ENCODE data around the gene DNAH1. TPM values are rescaled to one million over a fixed set of nuclear protein-coding genes. Genes with fewer than 3 reads are reported as not detected.

Gene DNAH1
- total and polyA plus RNA-seq, 2 experiments from 2014 or later, result 0.81 to 3.6 TPM

- no peaks in the 10 kb centered on the region for H3K27me3 ChIP-seq
- no peaks in the 10 kb centered on the region for H3K9me3 ChIP-seq (ENCODE audit: low read depth)
- H3K36me3 ChIP-seq, result peaks cover 36% of the 10 kb centered on the region
- no peak for DNase-seq (ENCODE audit: low read depth in 1 of 2, low spot score in 1 of 2)
- H3K27ac ChIP-seq, result peak overlapping the region; percentile 54
- H3K4me3 ChIP-seq, result no peak overlapping the region
- H3K4me1 ChIP-seq (ENCODE audit: low read depth), result no peaks in the 10 kb centered on the region
- TF ChIP-seq, protein P1, sequence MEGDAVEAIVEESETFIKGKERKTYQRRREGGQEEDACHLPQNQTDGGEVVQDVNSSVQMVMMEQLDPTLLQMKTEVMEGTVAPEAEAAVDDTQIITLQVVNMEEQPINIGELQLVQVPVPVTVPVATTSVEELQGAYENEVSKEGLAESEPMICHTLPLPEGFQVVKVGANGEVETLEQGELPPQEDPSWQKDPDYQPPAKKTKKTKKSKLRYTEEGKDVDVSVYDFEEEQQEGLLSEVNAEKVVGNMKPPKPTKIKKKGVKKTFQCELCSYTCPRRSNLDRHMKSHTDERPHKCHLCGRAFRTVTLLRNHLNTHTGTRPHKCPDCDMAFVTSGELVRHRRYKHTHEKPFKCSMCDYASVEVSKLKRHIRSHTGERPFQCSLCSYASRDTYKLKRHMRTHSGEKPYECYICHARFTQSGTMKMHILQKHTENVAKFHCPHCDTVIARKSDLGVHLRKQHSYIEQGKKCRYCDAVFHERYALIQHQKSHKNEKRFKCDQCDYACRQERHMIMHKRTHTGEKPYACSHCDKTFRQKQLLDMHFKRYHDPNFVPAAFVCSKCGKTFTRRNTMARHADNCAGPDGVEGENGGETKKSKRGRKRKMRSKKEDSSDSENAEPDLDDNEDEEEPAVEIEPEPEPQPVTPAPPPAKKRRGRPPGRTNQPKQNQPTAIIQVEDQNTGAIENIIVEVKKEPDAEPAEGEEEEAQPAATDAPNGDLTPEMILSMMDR (IDR thresholded peaks at IDR 0.05; ENCODE audit: low read depth, low read length), result no peak
Measured at GRCh38 chr3:52401021-52401420, 84.9 kb downstream of the DNAH1 start.

- Histone ChIP-seq H3K27ac (no peak overlapping the region), H3K36me3 (peaks cover 41% of the 10 kb centered on the region), H3K27me3 (no peaks in the 10 kb centered on the region), H3K9me3 (ENCODE audit: low read depth) (no peaks in the 10 kb centered on the region), H3K4me1 (ENCODE audit: low read depth) (no peaks in the 10 kb centered on the region), H3K4me3 (no peak overlapping the region)
- DNase-seq (ENCODE audit: low read depth in 1 of 2, low spot score in 1 of 2), result no peak
- TF ChIP-seq, protein P1 (IDR thresholded peaks at IDR 0.05; ENCODE audit: low read depth, low read length), result no peak
Measured at GRCh38 chr3:52401551-52401950, 85.4 kb downstream of the DNAH1 start.

DNA sequence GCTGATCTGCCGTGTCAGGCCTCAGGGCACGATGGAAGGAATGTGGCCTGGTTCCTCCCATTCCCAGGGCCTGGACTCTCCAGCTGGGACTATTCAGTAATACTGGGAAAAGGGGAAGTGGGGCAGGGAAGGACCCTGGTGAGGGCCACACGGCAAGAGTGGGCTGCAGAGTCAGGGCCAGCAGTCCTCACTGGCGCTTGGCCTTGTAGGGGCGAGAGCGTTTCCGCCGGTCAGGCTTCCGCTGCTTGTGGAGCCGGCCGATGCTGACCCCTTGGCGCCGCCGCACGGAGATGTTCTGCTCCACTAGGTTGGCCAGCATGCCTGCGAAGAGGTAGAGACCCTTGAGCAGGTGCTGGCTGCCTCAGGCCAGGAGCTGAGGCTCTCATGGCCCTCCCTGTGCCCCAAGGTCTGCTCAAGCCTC lies 86.0 kb downstream of the DNAH1 start:
- Histone ChIP-seq H3K27ac (no peak overlapping the region), H3K4me1 (ENCODE audit: low read depth) (no peaks in the 10 kb centered on the region), H3K4me3 (no peak overlapping the region), H3K27me3 (no peaks in the 10 kb centered on the region), H3K36me3 (peaks cover 47% of the 10 kb centered on the region), H3K9me3 (ENCODE audit: low read depth) (no peaks in the 10 kb centered on the region)
- no peak for DNase-seq (ENCODE audit: low read depth in 1 of 2, low spot score in 1 of 2)
- TF ChIP-seq, protein P1 (IDR thresholded peaks at IDR 0.05; ENCODE audit: low read depth, low read length), result no peak

GRCh38 chr3:52402706-52403270 lies 86.7 kb downstream of the DNAH1 start:
- Histone ChIP-seq H3K36me3 (peaks cover 54% of the 10 kb centered on the region), H3K27me3 (no peaks in the 10 kb centered on the region), H3K4me3 (no peak overlapping the region), H3K4me1 (ENCODE audit: low read depth) (no peaks in the 10 kb centered on the region), H3K9me3 (ENCODE audit: low read depth) (no peaks in the 10 kb centered on the region), H3K27ac (no peak overlapping the region)
- TF ChIP-seq, protein P1 (IDR thresholded peaks at IDR 0.05; ENCODE audit: low read depth, low read length), result no peak
- DNase-seq (ENCODE audit: low read depth in 1 of 2, low spot score in 1 of 2), result no peak

GRCh38 chr3:52403271-52403841 lies 87.2 kb downstream of the DNAH1 start:
- peaks cover 54% of the 10 kb centered on the region for H3K36me3 ChIP-seq
- DNase-seq (ENCODE audit: low read depth in 1 of 2, low spot score in 1 of 2), result no peak
- no peaks in the 10 kb centered on the region for H3K27me3 ChIP-seq
- TF ChIP-seq, protein P1 (IDR thresholded peaks at IDR 0.05; ENCODE audit: low read depth, low read length), result no peak
- H3K27ac ChIP-seq, result no peak overlapping the region
- H3K4me1 ChIP-seq (ENCODE audit: low read depth), result no peaks in the 10 kb centered on the region
- H3K9me3 ChIP-seq (ENCODE audit: low read depth), result no peaks in the 10 kb centered on the region
- no peak overlapping the region for H3K4me3 ChIP-seq
